Measurements from ENCODE around the gene C12orf43. TPM values are rescaled to one million over a fixed set of nuclear protein-coding genes. Genes with fewer than 3 reads are reported as not detected.

The C12orf43 gene
- total RNA-seq, 6 donors from 2014 or later: 12.2 to 19.6 (median 16.0) TPM

GRCh38 chr12:121036810-121037326 is 20.6 kb upstream of the C12orf43 start:
- Histone ChIP-seq H3K4me1 (peaks cover 6 to 20% (median 10%) of the 10 kb centered on the region in 4 donors), H3K9me3 (no peaks in the 10 kb centered on the region), H3K27ac (no peak overlapping the region), H3K36me3 (no peaks in the 10 kb centered on the region), H3K4me3 (peak overlapping the region in 1 of 4 donors; percentile 61), H3K27me3 (no peaks in the 10 kb centered on the region)
- WGBS, 2 donors: 71 to 76% methylated on average over 6 of the region's 6 CpGs
- ATAC-seq (ENCODE audit: low FRiP score in 2 of 2): no peak
- DNase-seq: no peak
- no peak for TF ChIP-seq CTCF (IDR thresholded peaks at IDR 0.05)
- no peak for TF ChIP-seq POLR2A (IDR thresholded peaks at IDR 0.05)
- TF ChIP-seq POLR2AphosphoS5 (IDR thresholded peaks at IDR 0.05): no peak
- no peak for TF ChIP-seq EP300 (IDR thresholded peaks at IDR 0.05)

GRCh38 chr12:121034616-121035305 is 18.5 kb upstream of the C12orf43 start:
- no peak for DNase-seq
- Histone ChIP-seq H3K4me1 (peaks cover 6 to 20% (median 10%) of the 10 kb centered on the region in 4 donors), H3K4me3 (no peak overlapping the region), H3K27ac (peak overlapping the region in 1 of 4 donors; percentile 8), H3K27me3 (no peaks in the 10 kb centered on the region), H3K9me3 (no peaks in the 10 kb centered on the region), H3K36me3 (no peaks in the 10 kb centered on the region)
- TF ChIP-seq POLR2A (IDR thresholded peaks at IDR 0.05) (no peak), CTCF (IDR thresholded peaks at IDR 0.05) (no peak), POLR2AphosphoS5 (IDR thresholded peaks at IDR 0.05) (no peak), EP300 (IDR thresholded peaks at IDR 0.05) (no peak)
- WGBS, 2 donors: 76 to 78% methylated on average over 9 of the region's 9 CpGs
- ATAC-seq (ENCODE audit: low FRiP score in 2 of 2): no peak

- H3K27ac ChIP-seq: peak overlapping the region in 1 of 4 donors; percentile 5
- DNase-seq (peak; percentile 27 to 35), ATAC-seq (ENCODE audit: low FRiP score in 2 of 2) (peak in 1 of 2 donors; percentile 47)
- no peaks in the 10 kb centered on the region for H3K27me3 ChIP-seq
- TF ChIP-seq POLR2AphosphoS5 (IDR thresholded peaks at IDR 0.05) (no peak), EP300 (IDR thresholded peaks at IDR 0.05) (no peak), CTCF (IDR thresholded peaks at IDR 0.05) (no peak), POLR2A (IDR thresholded peaks at IDR 0.05) (no peak)
- H3K4me1 ChIP-seq: peaks cover 6 to 17% (median 8%) of the 10 kb centered on the region in 4 donors
- H3K4me3 ChIP-seq: no peak overlapping the region
- 83 to 84% methylated on average over 10 of the region's 10 CpGs for WGBS, 2 donors
- no peaks in the 10 kb centered on the region for H3K9me3 ChIP-seq
- H3K36me3 ChIP-seq: no peaks in the 10 kb centered on the region
These were observed 17.5 kb upstream of the C12orf43 start for GRCh38 chr12:121033625-121034349.

- WGBS, 2 donors: 77 to 89% methylated on average over 10 of the region's 10 CpGs
- TF ChIP-seq POLR2AphosphoS5 (IDR thresholded peaks at IDR 0.05) (no peak), CTCF (IDR thresholded peaks at IDR 0.05) (no peak)
- no peak for DNase-seq
These were observed 14.4 kb upstream of the C12orf43 start for GRCh38 chr12:121030576-121031212.

More at GRCh38 chr12:121030576-121031212, 14.4 kb upstream of the C12orf43 start:
- Histone ChIP-seq H3K27ac (no peak overlapping the region), H3K4me1 (peaks cover 0 to 5% (median 0%) of the 10 kb centered on the region in 4 donors), H3K36me3 (no peaks in the 10 kb centered on the region), H3K4me3 (no peak overlapping the region), H3K9me3 (no peaks in the 10 kb centered on the region), H3K27me3 (no peaks in the 10 kb centered on the region)
- no peak for ATAC-seq (ENCODE audit: low FRiP score in 2 of 2)

Measured in upper lobe of left lung (tissue), 6 donors.